Measurements from ENCODE around the gene KIF25.
"Not testable (repeated sequence)": the region's sequence is repeated elsewhere in the genome, so short reads cannot be mapped to it uniquely, and the experiment has no call there.

The KIF25 gene

GRCh38 chr6:167975458-167975857 lies 22.0 kb upstream of the KIF25 start:
- DNase-seq: no peak

- not testable (repeated sequence) for DNase-seq
Measured at GRCh38 chr6:167976116-167976657, 21.3 kb upstream of the KIF25 start.

GRCh38 chr6:167976708-167977107 lies 20.8 kb upstream of the KIF25 start:
- no peak for DNase-seq

GRCh38 chr6:167977717-167978467 lies 19.6 kb upstream of the KIF25 start:
- DNase-seq: no peak

- no peak for DNase-seq
Measured at GRCh38 chr6:167978607-167979006, 18.9 kb upstream of the KIF25 start.

- no peak for DNase-seq
Measured at GRCh38 chr6:167979436-167980139, 17.9 kb upstream of the KIF25 start.

- no peak for DNase-seq
Measured at GRCh38 chr6:167980911-167981580, 16.4 kb upstream of the KIF25 start.

- no peak for DNase-seq
Measured at GRCh38 chr6:167981916-167982462, 15.5 kb upstream of the KIF25 start.

GRCh38 chr6:167984144-167984719 lies 13.2 kb upstream of the KIF25 start:
- no peak for DNase-seq

GRCh38 chr6:167984876-167985604 lies 12.4 kb upstream of the KIF25 start:
- no peak for DNase-seq

- DNase-seq: no peak
Measured at GRCh38 chr6:167985911-167986595, 11.4 kb upstream of the KIF25 start.

GRCh38 chr6:167987396-167988153 lies 9.9 kb upstream of the KIF25 start:
- no peak for DNase-seq

GRCh38 chr6:167988154-167988495 lies 9.3 kb upstream of the KIF25 start:
- no peak for DNase-seq

- DNase-seq: no peak
Measured at GRCh38 chr6:167988945-167989841, 8.3 kb upstream of the KIF25 start.

- no peak for DNase-seq
Measured at GRCh38 chr6:167990016-167990945, 7.2 kb upstream of the KIF25 start.

GRCh38 chr6:167993169-167993568 lies 4.3 kb upstream of the KIF25 start:
- DNase-seq: no peak

- no peak for DNase-seq
Measured at GRCh38 chr6:167993831-167994230, 3.6 kb upstream of the KIF25 start.

GRCh38 chr6:167995302-167995701 lies 2.2 kb upstream of the KIF25 start:
- no peak for DNase-seq

GRCh38 chr6:167995731-167996151 lies 1.7 kb upstream of the KIF25 start:
- DNase-seq: no peak

Data from activated CD4-positive, alpha-beta T cell treated with anti-CD3 and anti-CD28 coated beads, Interleukin-2, amount 50 U/mL, for 16 hours (primary cell).